Activated T-cell treated with anti-CD3 and anti-CD28 coated beads for 4 hours (primary cell): ENCODE data around the gene CNIH2.
A peak's percentile ranks its signal among the peaks of the same experiment; 100 is the strongest.

ENCODE experiments used
- DNase-seq: peaks from one replicate; pipeline ENCODE4 v3.0.0-alpha.2; 2020

CNIH2 gene

GRCh38 chr11:66278363-66279091, 552 bp downstream of the CNIH2 start:
- no peak for DNase-seq

- no peak for DNase-seq
Measured at GRCh38 chr11:66279092-66279734, 1.2 kb downstream of the CNIH2 start.

- DNase-seq = no peak
Measured at GRCh38 chr11:66280428-66280827, 2.5 kb downstream of the CNIH2 start.

- no peak for DNase-seq
Measured at GRCh38 chr11:66281001-66281400, 3.0 kb downstream of the CNIH2 start.

- no peak for DNase-seq
Measured at GRCh38 chr11:66281776-66282467, 3.9 kb downstream of the CNIH2 start.

- peak; percentile 96 for DNase-seq
Measured at GRCh38 chr11:66282468-66283455, 4.8 kb downstream of the CNIH2 start.

- no peak for DNase-seq
Measured at GRCh38 chr11:66283461-66284105, 5.6 kb downstream of the CNIH2 start.

- no peak for DNase-seq
Measured at GRCh38 chr11:66284526-66285078, 6.6 kb downstream of the CNIH2 start.

- DNase-seq = no peak
Measured at GRCh38 chr11:66285250-66285947, 7.4 kb downstream of the CNIH2 start.

GRCh38 chr11:66286699-66287098, 8.7 kb downstream of the CNIH2 start:
- no peak for DNase-seq

- DNase-seq = no peak
Measured at GRCh38 chr11:66287211-66287888, 9.4 kb downstream of the CNIH2 start.

GRCh38 chr11:66287889-66288670, 10.1 kb downstream of the CNIH2 start:
- DNase-seq = no peak

- DNase-seq = peak; percentile 93
Measured at GRCh38 chr11:66288671-66289547, 10.9 kb downstream of the CNIH2 start, which contains the start of gene YIF1A. TSS of gene YIF1A (minus strand) at chr11:66289143. CDS start at chr11:66288985, 158 bp downstream.

GRCh38 chr11:66289548-66290329, 11.8 kb downstream of the CNIH2 start:
- peak; percentile 64 for DNase-seq

- DNase-seq = no peak
Measured at GRCh38 chr11:66290330-66290621, 12.3 kb downstream of the CNIH2 start.

GRCh38 chr11:66291303-66291705, 13.3 kb downstream of the CNIH2 start:
- no peak for DNase-seq

GRCh38 chr11:66291706-66292542, 13.9 kb downstream of the CNIH2 start, which contains the start of gene TMEM151A:
TSS of gene TMEM151A (plus strand) at chr11:66291894. CDS start at chr11:66292014, 120 bp downstream.
- no peak for DNase-seq
